NK-92 treated with Interleukin-12 subunit alpha and Interleukin-12 subunit beta, amount 100 ng/mL, for 24 hours (cell line): ENCODE data around the gene TTLL1.
A peak's percentile ranks its signal among the peaks of the same experiment; 100 is the strongest.
"Not testable (repeated sequence)": the region's sequence is repeated elsewhere in the genome, so short reads cannot be mapped to it uniquely, and the experiment has no call there.

ENCODE experiments used
- DNase-seq: peaks from one replicate; lab custom pipeline; 2025; lab: John Stamatoyannopoulos, UW

Gene TTLL1

GRCh38 chr22:43110444-43110926 is 21.3 kb upstream of the TTLL1 start, which contains the start of gene BIK:
Gene BIK (plus strand): TSS chr22:43110750. CDS start chr22:43124023, 13,273 bp downstream.
- DNase-seq: no peak

- peak; percentile 37 for DNase-seq
Observed at GRCh38 chr22:43109921-43110443, 20.8 kb upstream of the TTLL1 start.

GRCh38 chr22:43109511-43109910 is 20.3 kb upstream of the TTLL1 start:
- no peak for DNase-seq

GRCh38 chr22:43106302-43106701 is 17.1 kb upstream of the TTLL1 start:
- DNase-seq: no peak

- not testable (repeated sequence) for DNase-seq
Observed at GRCh38 chr22:43104950-43105349, 15.8 kb upstream of the TTLL1 start.

GRCh38 chr22:43104056-43104625 is 14.9 kb upstream of the TTLL1 start:
- not testable (repeated sequence) for DNase-seq

- no peak for DNase-seq
Observed at GRCh38 chr22:43101306-43101705, 12.1 kb upstream of the TTLL1 start.

- DNase-seq: no peak
Observed at GRCh38 chr22:43100225-43100624, 11.0 kb upstream of the TTLL1 start.

- no peak for DNase-seq
Observed at GRCh38 chr22:43099095-43099494, 9.9 kb upstream of the TTLL1 start.

- no peak for DNase-seq
Observed at GRCh38 chr22:43098356-43098755, 9.2 kb upstream of the TTLL1 start.

GRCh38 chr22:43096420-43096819 is 7.2 kb upstream of the TTLL1 start:
- DNase-seq: no peak

GRCh38 chr22:43094551-43094950 is 5.4 kb upstream of the TTLL1 start:
- DNase-seq: no peak

GRCh38 chr22:43094085-43094484 is 4.9 kb upstream of the TTLL1 start:
- no peak for DNase-seq

- no peak for DNase-seq
Observed at GRCh38 chr22:43092085-43092484, 2.9 kb upstream of the TTLL1 start.

- peak; percentile 21 for DNase-seq
Observed at GRCh38 chr22:43090130-43090789, 1.1 kb upstream of the TTLL1 start.

- DNase-seq: no peak
Observed at GRCh38 chr22:43088627-43088983, 586 bp downstream of the TTLL1 start.

GRCh38 chr22:43085658-43086606 is 3.3 kb downstream of the TTLL1 start:
- no peak for DNase-seq

GRCh38 chr22:43081968-43082367 is 7.2 kb downstream of the TTLL1 start:
- DNase-seq: no peak

GRCh38 chr22:43080616-43081015 is 8.6 kb downstream of the TTLL1 start:
- no peak for DNase-seq

GRCh38 chr22:43079742-43080141 is 9.4 kb downstream of the TTLL1 start:
- DNase-seq: no peak

- no peak for DNase-seq
Observed at GRCh38 chr22:43078522-43078921, 10.7 kb downstream of the TTLL1 start.

- DNase-seq: no peak
Observed at GRCh38 chr22:43077121-43077877, 11.9 kb downstream of the TTLL1 start.
